Tongue (tissue), 2 donors: ENCODE results near the gene ZBTB49. TPM values are rescaled to one million over a fixed set of nuclear protein-coding genes. Genes with fewer than 3 reads are reported as not detected.

Experiments used
- DNase-seq: peaks from one replicate; pipeline ENCODE4 v3.0.0-alpha.2; 2015
- total RNA-seq: library from RNA; depleted of rRNA; stranded (reverse); fragments of >200 nt; gene quantifications from one replicate; pipeline ENCODE4 v1.2.3, GENCODE V29; 2014

Gene ZBTB49
- total RNA-seq, 1 donor from 2014 or later = 9.7 TPM

DNA sequence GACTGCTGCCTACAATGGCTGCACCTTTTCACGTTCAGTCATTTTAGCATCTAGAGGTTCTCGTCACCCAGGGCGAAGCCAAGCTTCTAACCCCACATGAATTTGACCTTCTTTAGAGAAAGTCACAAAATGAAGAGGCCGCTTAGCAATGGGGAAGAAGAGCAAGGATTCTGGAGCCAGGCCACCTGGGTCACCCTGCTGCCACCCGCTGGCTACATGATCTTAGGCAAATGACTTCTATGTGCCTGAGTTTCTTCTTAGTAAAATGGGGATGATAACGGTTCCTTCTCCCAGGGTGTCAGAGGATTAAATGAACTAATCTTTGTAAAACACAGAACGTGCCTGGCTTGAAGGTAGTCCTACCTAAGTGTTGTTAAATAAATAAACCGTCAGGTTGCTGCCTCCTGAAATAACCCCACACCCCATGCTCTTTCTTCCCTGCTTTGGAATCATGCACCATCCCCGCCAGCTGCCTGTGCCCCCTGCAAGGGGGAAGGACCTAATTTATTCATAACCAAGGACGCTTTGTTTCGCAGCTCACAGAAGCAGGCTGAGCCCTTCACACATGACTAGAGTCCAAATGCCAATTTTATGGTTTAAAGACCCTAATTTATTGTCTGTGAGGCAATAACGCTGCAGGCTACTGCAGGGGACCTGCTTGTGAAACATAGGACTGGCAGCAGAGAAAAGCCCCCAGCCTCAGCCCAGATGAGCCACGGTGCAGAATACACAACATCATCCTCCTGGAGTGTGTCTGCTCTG lies 68.2 kb downstream of the ZBTB49 start:
- DNase-seq = no peak

DNA sequence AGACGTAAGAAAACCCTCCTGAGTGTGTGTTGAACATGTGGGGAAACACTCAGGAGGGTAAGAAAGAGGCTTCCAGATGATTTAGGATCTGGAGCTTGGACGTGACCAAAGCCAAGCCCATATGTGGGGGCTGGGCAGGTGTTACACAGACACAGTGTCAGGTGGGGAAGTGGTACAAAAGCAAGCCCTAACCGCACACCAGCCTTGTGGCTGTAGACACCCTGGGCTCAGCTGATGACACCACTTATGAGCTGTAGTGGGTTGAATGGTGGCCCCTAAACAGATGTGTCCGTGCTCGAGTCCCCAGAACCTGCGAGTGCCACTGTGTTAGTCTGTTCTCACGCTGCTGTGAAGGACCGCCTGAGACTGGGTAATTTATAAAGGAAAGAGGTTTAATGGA lies 71.8 kb downstream of the ZBTB49 start:
- no peak for DNase-seq

GRCh38 chr4:4362991-4363697 lies 73.1 kb downstream of the ZBTB49 start:
- peak; percentile 11 for DNase-seq

GRCh38 chr4:4364061-4364460 lies 74.0 kb downstream of the ZBTB49 start:
- DNase-seq = no peak

GRCh38 chr4:4364486-4365208 lies 74.6 kb downstream of the ZBTB49 start:
- DNase-seq = no peak

DNA sequence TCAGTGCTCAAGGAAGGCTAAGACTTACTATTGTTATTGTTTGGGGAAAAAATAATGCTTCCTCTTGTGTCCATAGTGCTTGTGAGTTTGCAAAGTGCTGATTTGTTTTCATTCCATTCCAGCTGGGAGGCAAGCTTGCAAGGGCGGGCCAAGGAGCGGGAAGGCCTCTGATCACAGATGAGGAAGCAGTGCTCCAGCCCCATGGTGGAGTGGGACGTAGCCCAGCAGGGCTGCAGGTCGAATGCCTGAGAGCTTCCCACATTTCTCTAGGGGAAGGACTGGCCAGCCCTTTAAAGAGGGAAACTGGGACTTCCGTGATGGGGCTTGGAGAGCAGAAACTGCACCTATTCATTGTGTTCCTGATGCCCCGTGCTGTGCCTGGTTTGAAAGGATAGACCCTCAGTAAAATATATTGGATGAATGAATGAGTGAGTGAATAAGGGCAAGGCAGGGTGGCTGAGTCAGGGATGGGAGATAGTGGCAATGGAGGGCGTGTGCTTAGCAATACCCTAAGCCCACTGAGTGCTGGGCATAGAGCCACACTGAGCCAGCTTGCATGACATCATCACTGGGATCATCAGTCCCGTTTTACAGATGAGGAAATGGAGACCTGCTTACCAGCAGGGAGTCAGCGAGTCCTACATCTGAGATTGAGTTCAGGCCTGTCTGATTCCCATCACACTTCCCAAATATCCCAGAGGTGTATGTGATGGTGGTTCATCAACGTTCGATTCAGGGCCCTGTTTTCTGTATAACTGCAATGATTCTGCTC lies 78.9 kb downstream of the ZBTB49 start:
- DNase-seq = no peak

Other genes starting within 250 kb of the ZBTB49 start
- gene OTOP1, start 63.3 kb upstream of the ZBTB49 start, total RNA-seq = 1.5 TPM
- gene TMEM128, start 42.0 kb upstream of the ZBTB49 start, total RNA-seq = 18.0 TPM
- gene LYAR, start 97 bp upstream of the ZBTB49 start, total RNA-seq = 7.5 TPM
- 2.4 TPM for gene NSG1, start 96.9 kb downstream of the ZBTB49 start, total RNA-seq